Measurements from ENCODE around the gene NKD2.

DNA sequence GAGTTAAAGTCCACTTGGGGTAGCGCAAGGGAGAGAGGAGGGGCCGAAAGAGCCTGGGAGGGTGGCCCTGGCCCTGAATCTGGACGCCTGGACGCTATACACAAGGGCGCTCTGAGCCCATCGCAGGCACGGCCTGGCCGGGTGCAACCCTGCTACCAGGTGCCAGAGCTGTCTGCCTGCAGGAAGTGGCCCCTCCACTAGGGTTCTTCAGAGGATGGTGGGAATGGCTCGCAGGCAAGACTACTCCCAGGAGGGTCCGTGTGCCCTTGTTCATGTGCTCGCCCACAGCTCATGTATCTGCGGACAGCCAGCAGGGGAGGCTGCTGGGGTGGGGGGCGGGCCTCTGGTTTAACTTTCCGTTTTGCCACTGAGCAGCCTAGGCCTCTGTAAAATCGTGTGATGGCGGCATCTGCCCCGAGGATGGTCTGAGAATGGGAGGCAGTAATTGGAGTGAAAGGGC lies 1.4 kb upstream of the NKD2 start:
- TF ChIP-seq POLR2A (IDR thresholded peaks at IDR 0.05; ENCODE audit: borderline replicate concordance, extremely low read depth, insufficient read depth, insufficient read length), result no peak
- no peak for TF ChIP-seq POLR2AphosphoS5 (IDR thresholded peaks at IDR 0.05; ENCODE audit: low read depth, low read length)
- TF ChIP-seq, protein P1, sequence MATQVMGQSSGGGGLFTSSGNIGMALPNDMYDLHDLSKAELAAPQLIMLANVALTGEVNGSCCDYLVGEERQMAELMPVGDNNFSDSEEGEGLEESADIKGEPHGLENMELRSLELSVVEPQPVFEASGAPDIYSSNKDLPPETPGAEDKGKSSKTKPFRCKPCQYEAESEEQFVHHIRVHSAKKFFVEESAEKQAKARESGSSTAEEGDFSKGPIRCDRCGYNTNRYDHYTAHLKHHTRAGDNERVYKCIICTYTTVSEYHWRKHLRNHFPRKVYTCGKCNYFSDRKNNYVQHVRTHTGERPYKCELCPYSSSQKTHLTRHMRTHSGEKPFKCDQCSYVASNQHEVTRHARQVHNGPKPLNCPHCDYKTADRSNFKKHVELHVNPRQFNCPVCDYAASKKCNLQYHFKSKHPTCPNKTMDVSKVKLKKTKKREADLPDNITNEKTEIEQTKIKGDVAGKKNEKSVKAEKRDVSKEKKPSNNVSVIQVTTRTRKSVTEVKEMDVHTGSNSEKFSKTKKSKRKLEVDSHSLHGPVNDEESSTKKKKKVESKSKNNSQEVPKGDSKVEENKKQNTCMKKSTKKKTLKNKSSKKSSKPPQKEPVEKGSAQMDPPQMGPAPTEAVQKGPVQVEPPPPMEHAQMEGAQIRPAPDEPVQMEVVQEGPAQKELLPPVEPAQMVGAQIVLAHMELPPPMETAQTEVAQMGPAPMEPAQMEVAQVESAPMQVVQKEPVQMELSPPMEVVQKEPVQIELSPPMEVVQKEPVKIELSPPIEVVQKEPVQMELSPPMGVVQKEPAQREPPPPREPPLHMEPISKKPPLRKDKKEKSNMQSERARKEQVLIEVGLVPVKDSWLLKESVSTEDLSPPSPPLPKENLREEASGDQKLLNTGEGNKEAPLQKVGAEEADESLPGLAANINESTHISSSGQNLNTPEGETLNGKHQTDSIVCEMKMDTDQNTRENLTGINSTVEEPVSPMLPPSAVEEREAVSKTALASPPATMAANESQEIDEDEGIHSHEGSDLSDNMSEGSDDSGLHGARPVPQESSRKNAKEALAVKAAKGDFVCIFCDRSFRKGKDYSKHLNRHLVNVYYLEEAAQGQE (IDR thresholded peaks at IDR 0.05; ENCODE audit: low read depth), result no peak
- TF ChIP-seq, protein P2, sequence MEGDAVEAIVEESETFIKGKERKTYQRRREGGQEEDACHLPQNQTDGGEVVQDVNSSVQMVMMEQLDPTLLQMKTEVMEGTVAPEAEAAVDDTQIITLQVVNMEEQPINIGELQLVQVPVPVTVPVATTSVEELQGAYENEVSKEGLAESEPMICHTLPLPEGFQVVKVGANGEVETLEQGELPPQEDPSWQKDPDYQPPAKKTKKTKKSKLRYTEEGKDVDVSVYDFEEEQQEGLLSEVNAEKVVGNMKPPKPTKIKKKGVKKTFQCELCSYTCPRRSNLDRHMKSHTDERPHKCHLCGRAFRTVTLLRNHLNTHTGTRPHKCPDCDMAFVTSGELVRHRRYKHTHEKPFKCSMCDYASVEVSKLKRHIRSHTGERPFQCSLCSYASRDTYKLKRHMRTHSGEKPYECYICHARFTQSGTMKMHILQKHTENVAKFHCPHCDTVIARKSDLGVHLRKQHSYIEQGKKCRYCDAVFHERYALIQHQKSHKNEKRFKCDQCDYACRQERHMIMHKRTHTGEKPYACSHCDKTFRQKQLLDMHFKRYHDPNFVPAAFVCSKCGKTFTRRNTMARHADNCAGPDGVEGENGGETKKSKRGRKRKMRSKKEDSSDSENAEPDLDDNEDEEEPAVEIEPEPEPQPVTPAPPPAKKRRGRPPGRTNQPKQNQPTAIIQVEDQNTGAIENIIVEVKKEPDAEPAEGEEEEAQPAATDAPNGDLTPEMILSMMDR (IDR thresholded peaks at IDR 0.05 in 2 of 3, conservative IDR thresholded peaks at IDR 0.05 in 1 of 3; ENCODE audit: borderline replicate concordance in 1 of 3, insufficient read depth in 1 of 3, low read depth in 2 of 3, low read length in 2 of 3), result peak in 1 of 3 experiments; percentile 10; a peak in 2 of 6 replicates
- TF ChIP-seq EZH2 (IDR thresholded peaks at IDR 0.05), result no peak

Data from HCT116 (cell line).